NB4 (cell line): Measurements from ENCODE around the gene ZNF684.
"Not testable (repeated sequence)": the region's sequence is repeated elsewhere in the genome, so short reads cannot be mapped to it uniquely, and the experiment has no call there.

Experiments
- DNase-seq: peaks from one replicate; pipeline ENCODE4 v3.0.0; 2010; ENCODE audit warnings: low read depth
- H3K4me3 ChIP-seq: one replicate; pipeline ENCODE4 v1.5.1; 2011; ENCODE audit warnings: mild to moderate bottlenecking, low read depth, low read length, moderate library complexity
- MYC ChIP-seq: IDR thresholded peaks from 2 replicates; pipeline ENCODE4 v1.6.1; 2011; ENCODE audit warnings: low read depth, low read length
- POLR2A ChIP-seq: IDR thresholded peaks from 2 replicates; pipeline ENCODE4 v1.6.1; 2011; ENCODE audit warnings: mild to moderate bottlenecking; ENCODE audit not compliant: insufficient read length; ENCODE audit errors: extremely low read depth
- TF ChIP-seq, protein P1 (sequence below): IDR thresholded peaks from one replicate; pipeline ENCODE4 v1.5.1; 2012; ENCODE audit warnings: low read depth, low read length
- TF ChIP-seq, protein P2 (sequence below): IDR thresholded peaks from 2 replicates; pipeline ENCODE4 v1.6.1; 2011; ENCODE audit warnings: low read depth, low read length

The ZNF684 gene

DNA sequence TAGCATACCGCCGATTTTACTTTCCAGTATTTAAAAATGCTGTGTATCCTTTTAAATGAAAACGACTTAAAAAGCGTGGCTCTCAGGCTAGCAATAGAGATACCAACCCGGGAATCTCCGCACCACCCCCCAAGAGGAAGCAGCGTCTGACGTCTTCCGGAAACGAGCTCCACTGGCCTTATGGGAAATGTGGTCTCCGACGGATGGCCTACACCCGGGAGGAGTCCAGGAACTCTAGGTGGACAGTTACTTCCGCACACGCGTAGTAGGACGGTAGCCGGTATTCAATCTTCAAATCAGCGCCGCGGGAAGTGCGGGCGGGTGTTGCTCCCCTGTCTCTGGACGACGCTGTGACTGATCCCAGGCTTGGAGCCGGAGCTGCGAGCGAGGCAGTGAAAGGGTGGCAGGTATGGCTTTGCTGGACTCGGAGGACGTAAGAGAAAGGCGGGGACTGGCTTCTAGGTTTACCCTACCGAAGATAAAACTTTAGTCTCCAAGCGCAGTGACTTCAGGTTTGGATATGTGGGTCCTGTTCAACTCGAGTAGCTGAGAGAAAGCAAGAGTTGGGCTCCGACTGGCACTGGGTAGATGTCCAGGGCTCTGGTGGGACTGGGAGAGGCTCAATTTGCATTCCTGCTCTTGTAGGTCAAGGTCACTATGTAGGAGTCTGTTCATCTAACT lies at the start of gene ZNF684:
Gene ZNF684 (plus strand): TSS at position 257 of the 681 bp plus-strand sequence. CDS start 1,530 bp downstream, outside the sequence.
- DNase-seq, result peak; percentile 97
- TF ChIP-seq, protein P1, sequence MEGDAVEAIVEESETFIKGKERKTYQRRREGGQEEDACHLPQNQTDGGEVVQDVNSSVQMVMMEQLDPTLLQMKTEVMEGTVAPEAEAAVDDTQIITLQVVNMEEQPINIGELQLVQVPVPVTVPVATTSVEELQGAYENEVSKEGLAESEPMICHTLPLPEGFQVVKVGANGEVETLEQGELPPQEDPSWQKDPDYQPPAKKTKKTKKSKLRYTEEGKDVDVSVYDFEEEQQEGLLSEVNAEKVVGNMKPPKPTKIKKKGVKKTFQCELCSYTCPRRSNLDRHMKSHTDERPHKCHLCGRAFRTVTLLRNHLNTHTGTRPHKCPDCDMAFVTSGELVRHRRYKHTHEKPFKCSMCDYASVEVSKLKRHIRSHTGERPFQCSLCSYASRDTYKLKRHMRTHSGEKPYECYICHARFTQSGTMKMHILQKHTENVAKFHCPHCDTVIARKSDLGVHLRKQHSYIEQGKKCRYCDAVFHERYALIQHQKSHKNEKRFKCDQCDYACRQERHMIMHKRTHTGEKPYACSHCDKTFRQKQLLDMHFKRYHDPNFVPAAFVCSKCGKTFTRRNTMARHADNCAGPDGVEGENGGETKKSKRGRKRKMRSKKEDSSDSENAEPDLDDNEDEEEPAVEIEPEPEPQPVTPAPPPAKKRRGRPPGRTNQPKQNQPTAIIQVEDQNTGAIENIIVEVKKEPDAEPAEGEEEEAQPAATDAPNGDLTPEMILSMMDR, result no peak
- TF ChIP-seq MYC (peak; percentile 29; the same call in 1 of the 2 replicates), POLR2A (peak; percentile 75)
- TF ChIP-seq, protein P2, sequence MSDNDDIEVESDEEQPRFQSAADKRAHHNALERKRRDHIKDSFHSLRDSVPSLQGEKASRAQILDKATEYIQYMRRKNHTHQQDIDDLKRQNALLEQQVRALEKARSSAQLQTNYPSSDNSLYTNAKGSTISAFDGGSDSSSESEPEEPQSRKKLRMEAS, result peak; percentile 78
- H3K4me3 ChIP-seq, result peak within 1 kb of the TSS; percentile 97

DNA sequence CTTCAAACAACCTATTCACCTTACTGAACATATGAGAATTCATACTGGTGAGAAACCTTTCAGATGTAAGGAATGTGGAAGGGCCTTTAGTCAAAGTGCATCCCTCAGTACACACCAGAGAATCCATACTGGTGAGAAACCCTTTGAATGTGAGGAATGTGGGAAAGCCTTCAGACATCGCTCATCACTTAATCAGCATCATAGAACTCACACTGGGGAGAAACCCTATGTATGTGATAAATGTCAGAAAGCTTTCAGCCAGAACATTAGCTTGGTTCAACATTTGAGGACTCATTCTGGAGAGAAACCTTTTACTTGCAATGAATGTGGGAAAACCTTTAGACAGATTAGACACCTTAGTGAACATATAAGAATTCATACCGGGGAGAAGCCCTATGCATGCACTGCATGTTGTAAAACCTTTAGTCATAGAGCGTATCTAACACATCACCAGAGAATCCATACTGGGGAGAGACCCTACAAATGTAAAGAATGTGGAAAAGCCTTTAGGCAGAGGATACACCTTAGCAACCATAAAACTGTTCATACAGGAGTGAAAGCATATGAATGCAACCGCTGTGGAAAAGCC lies 36.0 kb upstream of the ZNF684 start:
- TF ChIP-seq MYC (no peak), POLR2A (no peak)
- TF ChIP-seq, protein P1, result no peak
- TF ChIP-seq, protein P2, result no peak
- no peak overlapping the region for H3K4me3 ChIP-seq
- DNase-seq, result no peak

DNA sequence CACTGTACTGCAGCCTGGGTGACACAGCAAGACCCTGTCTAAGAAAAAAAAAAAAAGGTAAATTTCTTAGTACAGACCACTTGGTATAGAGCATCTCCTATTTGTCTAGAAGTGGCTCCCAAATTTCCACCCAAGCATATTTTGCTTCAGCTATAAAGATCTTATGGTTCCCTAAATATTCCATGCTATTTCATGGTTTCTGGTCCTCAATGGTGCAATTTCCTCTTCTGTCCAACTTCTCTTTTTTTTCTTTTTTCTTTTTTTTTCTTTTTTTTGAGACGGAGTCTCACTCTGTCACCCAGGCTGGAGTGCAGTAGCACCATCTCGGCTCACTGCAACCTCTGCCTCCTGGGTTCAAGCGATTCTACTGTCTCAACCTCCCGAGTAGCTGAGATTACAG lies 28.8 kb upstream of the ZNF684 start:
- not testable (repeated sequence) for H3K4me3 ChIP-seq
- DNase-seq, result peak; percentile 23

DNA sequence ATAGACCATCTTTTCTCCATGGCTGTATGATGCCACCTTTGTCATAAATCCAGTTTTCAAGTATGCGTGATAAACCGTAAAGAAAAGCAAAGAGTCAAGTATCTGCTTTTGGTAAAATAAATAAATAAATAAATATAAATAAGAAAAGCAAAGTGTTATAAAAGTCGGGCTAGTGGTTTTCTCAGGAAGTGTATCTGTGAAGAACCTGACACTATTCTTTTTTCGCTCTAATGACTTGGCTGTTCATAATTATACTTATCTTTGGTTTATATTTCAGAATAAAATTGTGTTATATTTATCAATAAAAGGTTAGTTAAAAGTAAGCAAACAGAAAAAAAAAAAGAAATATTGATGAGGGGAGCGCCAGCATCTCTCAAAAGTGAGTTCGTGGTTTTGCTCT lies 23.5 kb upstream of the ZNF684 start:
- DNase-seq, result no peak
- no peak for TF ChIP-seq MYC
- TF ChIP-seq, protein P2, result no peak
- no peak for TF ChIP-seq POLR2A
- TF ChIP-seq, protein P1, result no peak
- H3K4me3 ChIP-seq, result peak overlapping the region; percentile 89

DNA sequence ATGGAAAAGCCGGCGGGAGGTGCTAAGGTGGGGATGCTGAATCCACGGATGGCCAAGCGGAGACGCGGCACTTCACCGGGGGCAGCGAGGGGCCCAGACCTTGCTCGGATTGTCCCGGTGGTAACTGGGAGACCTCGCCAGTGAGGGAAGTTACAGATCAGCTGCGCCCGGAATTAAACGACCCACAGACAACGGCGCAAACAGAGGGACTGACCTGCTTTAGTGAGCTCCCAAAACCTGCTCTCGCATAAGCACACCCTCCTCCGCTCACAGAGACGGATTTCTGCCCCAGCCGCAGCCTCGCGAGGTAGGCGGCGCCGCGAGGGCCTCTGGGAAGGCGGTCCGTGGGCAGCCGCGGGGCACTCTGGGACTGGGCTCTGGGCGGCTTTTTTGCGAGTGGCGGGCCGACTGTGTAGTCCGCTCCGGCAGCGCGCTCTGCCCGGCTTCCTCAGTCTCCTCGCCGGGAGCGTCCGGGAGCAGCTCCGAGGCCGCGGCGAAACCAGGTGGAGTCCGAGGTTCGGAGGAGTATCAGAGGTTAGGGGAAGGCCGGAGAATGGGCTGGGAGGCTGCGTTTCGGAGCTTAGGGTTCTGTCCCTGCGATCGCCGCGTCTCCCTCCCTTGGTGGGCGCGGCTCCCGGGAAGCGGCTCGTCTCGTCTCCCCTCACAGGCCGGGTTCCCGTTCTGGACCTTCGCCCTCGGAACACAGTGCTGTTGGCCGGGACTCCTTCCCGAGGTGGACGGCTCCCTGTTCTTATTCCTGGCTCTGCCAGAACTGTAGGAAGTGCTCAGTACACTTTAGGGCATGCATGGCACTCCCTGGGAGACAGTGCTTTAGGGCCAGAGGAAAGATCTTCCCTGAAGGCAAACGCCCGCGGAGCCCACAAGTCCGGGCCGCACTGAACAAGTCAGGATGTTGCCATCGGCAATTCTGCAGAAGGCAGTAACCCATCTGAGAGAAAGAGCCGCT lies 22.8 kb upstream of the ZNF684 start, which contains the start of gene EXO5:
Gene EXO5 (plus strand): TSS at position 393 of the 967 bp plus-strand sequence. CDS start 5,778 bp downstream, outside the sequence.
- TF ChIP-seq POLR2A, result peak; percentile 74
- TF ChIP-seq, protein P1, result no peak
- 0 out of 2 replicates have a peak, but pooled peaks have one; percentile 16 for TF ChIP-seq MYC
- TF ChIP-seq, protein P2, result peak; percentile 28; the same call in 1 of the 2 replicates
- DNase-seq, result peak; percentile 90
- H3K4me3 ChIP-seq, result peak within 1 kb of the TSS; percentile 89

DNA sequence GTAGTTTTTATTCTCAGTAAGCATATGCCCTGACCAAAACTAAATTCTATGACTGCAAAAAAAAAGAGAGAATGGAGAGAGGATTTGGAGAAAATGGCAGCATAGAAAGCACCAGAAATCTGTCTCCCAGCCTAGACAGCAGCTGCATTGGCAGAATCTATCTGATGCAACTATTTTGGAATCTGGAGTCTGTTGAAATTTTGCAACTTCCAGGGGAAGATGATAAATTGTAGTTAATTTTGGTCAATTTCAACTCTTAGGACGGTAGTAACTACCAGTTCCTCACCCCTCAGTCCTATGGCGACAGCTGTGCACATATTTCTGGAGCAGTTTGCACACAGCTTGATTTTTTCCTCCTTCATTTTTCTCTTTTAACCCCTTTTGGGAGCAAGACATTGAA lies 11.9 kb upstream of the ZNF684 start:
- no peak for TF ChIP-seq POLR2A
- TF ChIP-seq, protein P1, result no peak
- TF ChIP-seq, protein P2, result no peak
- no peak for TF ChIP-seq MYC
- DNase-seq, result peak; percentile 37
- no peak overlapping the region for H3K4me3 ChIP-seq
